K562 (cell line): ENCODE results near the gene PRSS38.
"Not testable (repeated sequence)": the region's sequence is repeated elsewhere in the genome, so short reads cannot be mapped to it uniquely, and the experiment has no call there.

ENCODE experiments used
- MLX ChIP-seq, 2 experiments: fragments of 450-650 bp in 1 of 2; sonication (generic) in 1 of 2; formaldehyde crosslinking; conservative IDR thresholded peaks; 2 replicates each; pipeline versions ENCODE4 v1.4.0 to v1.8.1; 2020 to 2022; ENCODE audit warnings: mild to moderate bottlenecking in 1 of 2, missing genetic modification reagents in 1 of 2
- REST ChIP-seq, 2 experiments: fragments of 450-650 bp; formaldehyde crosslinking in 1 of 2; IDR thresholded peaks; 2 replicates each; pipeline versions ENCODE4 v1.4.0 to v1.6.1; 2014 to 2020; ENCODE audit warnings: mild to moderate bottlenecking in 2 of 2, borderline replicate concordance in 1 of 2, low read depth in 1 of 2
- ZNF436 ChIP-seq: fragments of 250-450, 450-650 bp; sonication (Bioruptor Pico); formaldehyde crosslinking; IDR thresholded peaks from 2 replicates; pipeline ENCODE4 v1.7.0; 2020; ENCODE audit warnings: mild to moderate bottlenecking

GRCh38 chr1:227871892-227872291 is 56.4 kb downstream of the PRSS38 start:
- not testable (repeated sequence) for TF ChIP-seq ZNF436 (CRISPR knock-in tag); MLX (CRISPR knock-in tag; conservative IDR thresholded peaks at IDR 0.05); REST (IDR thresholded peaks at IDR 0.05; ENCODE audit: borderline replicate concordance); REST (CRISPR knock-in tag; IDR thresholded peaks at IDR 0.05; ENCODE audit: low read depth)
